ENCODE measurements around the gene RASSF3.

DNA sequence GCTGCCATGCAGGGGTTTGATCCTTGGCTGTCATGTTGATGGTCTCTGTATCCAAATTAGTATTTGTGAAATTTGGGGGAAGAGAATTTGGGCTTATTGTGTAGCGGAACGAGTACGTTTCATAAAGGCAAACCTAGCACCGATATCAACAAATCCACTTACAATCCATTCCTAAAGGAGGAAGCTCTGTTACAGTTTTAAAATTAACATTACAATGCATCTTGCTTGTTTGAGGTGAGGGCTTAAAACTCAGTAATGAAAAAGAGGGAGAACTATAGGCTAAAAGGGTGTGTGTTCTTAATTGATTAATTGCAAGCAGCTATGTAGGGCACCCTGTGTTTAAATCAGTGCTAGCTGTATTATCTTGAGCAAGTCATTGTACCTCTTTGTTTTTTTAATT is 13.7 kb downstream of the RASSF3 start:
- TF ChIP-seq, protein P1, sequence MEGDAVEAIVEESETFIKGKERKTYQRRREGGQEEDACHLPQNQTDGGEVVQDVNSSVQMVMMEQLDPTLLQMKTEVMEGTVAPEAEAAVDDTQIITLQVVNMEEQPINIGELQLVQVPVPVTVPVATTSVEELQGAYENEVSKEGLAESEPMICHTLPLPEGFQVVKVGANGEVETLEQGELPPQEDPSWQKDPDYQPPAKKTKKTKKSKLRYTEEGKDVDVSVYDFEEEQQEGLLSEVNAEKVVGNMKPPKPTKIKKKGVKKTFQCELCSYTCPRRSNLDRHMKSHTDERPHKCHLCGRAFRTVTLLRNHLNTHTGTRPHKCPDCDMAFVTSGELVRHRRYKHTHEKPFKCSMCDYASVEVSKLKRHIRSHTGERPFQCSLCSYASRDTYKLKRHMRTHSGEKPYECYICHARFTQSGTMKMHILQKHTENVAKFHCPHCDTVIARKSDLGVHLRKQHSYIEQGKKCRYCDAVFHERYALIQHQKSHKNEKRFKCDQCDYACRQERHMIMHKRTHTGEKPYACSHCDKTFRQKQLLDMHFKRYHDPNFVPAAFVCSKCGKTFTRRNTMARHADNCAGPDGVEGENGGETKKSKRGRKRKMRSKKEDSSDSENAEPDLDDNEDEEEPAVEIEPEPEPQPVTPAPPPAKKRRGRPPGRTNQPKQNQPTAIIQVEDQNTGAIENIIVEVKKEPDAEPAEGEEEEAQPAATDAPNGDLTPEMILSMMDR (conservative IDR thresholded peaks at IDR 0.05; ENCODE audit: low read length) = no peak
- no peak for TF ChIP-seq EZH2phosphoT487 (IDR thresholded peaks at IDR 0.05; ENCODE audit: borderline replicate concordance, low read depth, low read length)

Measured in OCI-LY7 (cell line).